NCI-H69 (cell line): ENCODE results near the gene TTC12.
"Not testable (repeated sequence)": the region's sequence is repeated elsewhere in the genome, so short reads cannot be mapped to it uniquely, and the experiment has no call there.

Experiments
- DNase-seq: peaks from one replicate; lab custom pipeline; 2025; lab: John Stamatoyannopoulos, UW

The TTC12 gene

DNA sequence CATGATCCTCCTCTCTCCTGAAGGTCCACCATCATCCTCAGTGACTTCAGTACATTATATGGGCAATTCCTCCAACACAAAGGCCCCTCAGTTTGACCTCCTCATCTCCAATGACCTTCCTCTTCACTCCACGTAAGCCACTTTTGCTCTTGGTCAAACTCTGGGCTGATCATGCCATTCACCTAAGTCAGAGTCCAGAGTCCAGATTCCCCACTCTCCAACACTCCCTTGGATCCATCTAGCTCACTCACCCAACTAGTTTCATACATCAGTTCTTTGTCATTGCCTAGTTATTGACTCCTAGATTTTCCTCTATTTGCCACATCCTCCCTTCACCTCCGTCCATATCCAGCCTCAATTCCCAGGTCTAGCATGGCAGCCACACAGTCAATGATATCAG lies 30.5 kb upstream of the TTC12 start:
- no peak for DNase-seq

DNA sequence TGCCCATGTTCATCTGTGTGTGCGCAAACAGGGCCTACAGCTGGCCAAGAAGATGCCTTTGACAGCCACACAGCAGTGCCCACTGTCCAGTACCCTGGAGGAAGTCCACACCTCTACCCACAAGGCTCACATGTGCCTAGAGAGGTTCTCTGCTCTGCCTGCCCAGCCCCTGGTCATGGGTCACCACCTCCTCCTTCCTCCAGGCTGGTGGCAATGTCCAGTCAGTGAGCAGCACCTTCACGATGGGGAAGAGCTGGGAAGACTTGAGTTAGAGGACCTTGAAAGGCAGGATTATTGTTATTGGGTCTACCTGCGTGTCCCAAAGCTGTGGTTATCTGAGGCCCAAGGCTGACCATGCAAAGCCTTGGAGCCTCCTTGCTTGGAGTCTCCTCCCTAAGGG lies 28.4 kb upstream of the TTC12 start:
- no peak for DNase-seq

DNA sequence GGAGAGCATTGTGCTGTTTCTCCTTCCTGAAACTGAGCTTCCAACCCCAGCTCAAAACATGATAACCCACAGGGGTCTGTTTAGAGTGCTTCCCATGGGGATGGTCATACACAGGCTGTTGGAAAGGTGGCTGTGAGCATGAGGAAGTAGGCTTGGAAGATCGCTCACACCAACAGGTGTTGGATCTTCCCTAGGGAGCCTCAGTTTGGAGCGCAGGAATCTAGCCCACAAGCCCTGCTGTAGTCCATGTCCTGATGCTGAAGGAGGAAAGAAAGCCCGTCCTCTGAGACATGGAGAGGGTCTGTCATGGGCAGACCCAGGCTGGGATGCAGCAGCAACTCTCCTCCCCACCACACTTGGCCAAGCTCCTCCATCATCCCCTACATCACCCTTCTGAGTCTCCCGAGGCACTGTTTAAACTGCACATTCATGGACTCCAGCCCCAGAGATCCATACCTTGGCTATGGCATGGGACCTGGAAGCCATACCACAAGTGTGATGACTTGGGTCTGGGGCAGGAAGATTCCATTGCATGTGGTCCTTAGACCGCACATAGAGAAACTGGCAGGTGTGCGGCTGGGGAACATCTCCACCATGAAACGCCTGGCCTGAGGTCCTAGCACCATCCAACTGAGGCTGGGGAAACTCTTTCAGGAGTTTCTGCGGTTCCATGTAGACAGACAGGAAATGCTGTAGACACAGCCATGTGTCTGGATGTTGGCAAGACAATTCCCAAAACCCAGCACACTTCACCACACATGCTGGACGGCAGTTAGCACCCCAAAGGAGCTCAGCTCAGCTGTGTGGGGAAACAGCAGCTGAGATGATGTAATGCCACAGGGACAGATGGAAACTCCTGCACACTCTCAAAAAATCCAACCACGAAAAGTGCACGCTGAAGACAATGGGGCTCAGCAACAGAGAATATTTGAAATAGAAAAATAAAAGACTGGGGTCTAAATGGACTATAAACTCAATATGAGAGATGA lies 27.6 kb upstream of the TTC12 start:
- peak; percentile 36 for DNase-seq

DNA sequence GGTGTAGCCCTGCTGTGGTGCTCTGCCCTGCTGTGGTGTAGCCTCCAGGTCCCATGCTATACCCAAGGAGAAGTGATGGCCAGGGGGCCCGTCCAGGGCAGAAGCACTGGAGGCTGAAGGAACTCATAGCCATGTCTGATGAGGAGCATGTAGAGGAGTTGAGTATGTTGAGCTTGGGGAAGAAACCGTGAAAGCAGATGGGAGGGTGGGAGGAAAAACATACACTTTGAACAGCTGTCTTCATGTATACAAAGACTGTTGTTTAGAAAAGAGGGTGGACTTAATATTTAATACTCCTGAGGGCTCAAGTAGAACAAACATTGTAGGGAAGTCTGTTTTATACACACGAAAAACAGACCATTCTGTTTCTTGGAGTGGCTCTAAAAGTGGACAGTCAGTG lies 26.6 kb upstream of the TTC12 start:
- DNase-seq = peak; percentile 43

DNA sequence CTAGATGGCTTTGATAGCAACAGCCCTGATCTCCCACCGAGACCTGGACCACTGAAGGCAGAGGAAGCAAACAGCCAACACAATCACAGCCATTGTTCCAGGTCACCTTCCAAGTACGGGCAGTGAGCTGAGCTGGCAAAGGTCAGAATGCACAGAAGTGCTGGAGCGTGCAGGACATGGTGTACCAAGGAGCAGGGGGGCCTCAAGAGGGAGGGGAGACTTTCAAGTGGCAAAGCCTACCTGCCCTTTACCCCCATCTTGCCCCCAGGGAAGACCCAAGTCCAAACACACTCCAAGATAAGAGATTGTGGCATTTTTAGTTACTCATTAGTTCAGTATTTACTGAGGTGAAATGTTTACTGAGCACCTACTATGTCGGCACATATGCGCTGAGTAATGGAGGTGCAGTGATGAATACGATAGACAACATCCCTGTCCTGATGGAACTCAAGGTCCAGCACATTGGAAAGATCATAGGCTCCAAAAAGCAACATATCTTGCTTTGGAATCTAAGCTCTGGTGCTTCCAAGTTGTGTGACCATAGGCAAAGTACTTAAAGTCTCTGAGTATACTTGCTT lies 26.0 kb upstream of the TTC12 start:
- no peak for DNase-seq

DNA sequence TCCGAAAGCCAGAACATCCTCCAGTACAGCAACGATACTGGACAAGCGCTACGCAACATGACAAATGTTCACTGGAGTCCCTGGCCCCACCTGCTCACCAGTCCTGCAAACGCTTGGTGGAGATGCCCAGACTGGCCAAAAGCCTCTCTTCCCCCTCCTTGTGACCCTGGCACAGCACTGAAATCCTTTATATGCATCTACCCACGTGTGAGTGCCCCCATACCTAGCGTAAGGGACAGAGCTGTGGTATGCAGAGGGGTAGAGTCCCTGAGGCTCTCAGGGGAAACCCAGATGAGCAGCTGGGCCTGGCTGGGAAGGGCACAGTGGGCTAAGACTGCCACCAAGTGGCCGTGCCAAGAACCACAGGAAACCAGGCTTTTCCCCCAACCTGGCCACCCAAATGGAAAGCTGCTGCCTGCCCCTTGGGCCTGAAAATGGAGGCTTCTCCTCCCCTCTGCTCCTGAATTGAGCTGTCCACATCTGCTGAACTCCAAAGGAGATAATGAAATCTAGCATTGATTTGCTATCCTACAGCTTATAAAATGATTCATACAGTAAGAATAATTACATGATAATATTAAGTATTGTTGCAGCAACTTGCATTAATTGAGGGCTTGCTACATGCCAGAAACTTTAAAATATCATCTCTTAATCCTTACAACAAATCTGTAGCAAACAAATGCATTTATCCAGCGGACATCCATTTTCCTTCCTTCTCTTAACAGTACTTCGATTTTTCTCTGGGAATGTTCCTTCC lies 24.8 kb upstream of the TTC12 start:
- peak; percentile 83 for DNase-seq

DNA sequence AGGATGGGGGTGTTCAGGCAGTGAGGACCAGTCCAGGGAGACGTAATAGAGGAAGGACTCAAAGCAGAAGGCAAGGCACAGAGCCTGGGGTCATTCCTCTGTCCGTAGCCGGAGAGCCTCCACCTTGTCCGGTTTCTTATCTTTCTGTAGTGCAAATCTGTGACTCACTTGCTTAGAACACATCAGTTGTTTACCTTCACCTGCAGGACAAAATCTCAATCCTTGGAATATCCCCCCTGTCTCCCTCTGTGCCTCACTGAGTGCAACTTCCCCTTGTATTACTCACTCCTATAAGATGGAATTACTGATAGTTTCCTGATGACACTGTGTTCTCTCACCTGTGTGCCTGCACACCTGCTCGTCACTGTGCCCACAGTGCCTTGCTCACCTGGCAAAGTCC lies 20.4 kb upstream of the TTC12 start:
- no peak for DNase-seq

DNA sequence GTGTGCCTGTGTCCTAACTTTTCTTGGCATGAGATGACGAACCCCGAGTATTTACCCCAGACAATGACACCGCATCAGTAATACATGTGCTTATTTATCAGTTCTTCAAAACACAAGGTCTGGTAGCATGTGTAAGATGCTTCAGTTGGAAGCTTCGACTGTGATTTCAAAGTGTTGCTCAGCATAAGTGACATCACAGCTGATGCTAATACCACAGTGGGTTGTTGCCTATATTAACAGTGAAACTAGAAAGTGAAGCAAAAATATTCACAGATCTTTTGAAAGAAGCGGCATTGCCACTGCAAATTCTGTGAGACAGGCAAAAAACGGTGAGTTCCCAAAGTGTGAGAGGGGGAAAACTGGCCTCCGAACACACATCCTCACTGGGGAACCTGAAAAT lies 18.4 kb upstream of the TTC12 start:
- DNase-seq = no peak

DNA sequence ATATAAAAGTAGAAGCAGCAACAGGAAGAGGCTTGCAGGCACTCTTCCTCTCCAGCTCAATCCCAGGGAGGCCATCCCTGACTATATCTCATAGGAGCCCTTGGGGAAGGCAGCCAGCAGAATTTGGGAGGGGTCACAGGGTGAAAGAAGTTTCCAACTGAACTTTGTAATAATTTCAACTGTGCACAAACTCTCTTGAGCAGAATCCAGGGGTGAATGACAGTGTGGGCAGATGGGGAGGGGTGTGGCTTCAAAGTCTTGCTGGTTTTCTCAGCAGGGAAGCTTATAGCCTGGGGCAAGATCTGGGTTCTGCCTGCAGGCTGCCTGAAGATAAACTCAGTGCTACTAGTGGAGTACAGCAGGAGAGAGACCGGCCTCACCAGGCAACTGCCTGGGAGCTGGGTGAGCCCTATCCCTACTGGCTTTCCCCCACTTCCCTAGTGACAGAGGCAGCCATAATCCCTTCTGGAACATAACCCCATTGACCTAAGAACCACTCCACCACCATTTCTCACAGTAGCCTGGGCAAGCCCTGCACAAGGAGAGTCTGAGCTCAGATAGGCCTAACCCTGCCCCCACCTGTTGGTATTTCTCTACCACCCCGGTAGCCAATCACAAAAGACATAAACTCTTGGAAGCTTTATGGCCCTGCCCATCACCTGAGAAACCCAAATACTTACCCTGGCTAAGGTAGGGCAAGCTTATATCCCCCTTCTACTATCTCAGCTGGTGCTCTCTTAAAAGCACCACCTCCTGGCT lies 17.8 kb upstream of the TTC12 start:
- DNase-seq = peak; percentile 84

DNA sequence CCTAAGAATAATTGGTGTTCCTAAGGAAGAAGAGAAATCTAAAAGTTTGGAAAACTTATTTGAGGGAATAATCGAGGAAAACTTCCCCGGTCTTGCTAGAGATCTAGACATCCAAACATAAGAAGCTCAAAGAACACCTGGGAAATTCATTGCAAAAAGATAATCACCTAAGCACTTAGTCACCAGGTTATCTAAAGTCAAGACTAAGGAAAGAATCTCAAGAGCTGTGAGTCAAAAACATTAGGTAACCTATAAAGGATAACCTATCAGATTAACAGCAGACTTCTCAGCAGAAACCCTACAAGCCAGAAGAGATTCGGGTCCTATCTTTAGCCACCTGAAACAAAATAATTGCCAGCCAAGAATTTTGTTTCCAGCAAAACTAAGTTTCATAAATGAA lies 15.9 kb upstream of the TTC12 start:
- DNase-seq = not testable (repeated sequence)

DNA sequence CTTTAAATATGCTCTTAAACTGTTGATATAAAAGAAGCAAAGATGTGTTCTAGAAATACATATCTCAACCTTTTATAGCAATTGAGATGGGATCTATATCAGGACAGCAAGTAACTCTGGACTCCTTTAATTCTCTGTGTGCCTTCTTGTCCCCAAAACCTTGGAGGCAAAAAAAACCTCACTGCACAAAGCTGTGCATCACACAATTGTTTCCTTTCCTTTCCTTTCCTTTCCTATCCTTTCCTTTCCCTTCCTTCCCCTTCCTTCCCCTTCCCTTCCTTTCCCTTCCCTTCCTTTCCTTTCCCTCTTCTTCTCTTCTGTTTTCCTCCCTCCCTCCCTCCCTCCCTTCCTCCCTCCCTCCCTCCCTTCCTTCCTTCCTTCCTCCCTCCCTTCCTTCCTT lies 9.5 kb upstream of the TTC12 start:
- no peak for DNase-seq

DNA sequence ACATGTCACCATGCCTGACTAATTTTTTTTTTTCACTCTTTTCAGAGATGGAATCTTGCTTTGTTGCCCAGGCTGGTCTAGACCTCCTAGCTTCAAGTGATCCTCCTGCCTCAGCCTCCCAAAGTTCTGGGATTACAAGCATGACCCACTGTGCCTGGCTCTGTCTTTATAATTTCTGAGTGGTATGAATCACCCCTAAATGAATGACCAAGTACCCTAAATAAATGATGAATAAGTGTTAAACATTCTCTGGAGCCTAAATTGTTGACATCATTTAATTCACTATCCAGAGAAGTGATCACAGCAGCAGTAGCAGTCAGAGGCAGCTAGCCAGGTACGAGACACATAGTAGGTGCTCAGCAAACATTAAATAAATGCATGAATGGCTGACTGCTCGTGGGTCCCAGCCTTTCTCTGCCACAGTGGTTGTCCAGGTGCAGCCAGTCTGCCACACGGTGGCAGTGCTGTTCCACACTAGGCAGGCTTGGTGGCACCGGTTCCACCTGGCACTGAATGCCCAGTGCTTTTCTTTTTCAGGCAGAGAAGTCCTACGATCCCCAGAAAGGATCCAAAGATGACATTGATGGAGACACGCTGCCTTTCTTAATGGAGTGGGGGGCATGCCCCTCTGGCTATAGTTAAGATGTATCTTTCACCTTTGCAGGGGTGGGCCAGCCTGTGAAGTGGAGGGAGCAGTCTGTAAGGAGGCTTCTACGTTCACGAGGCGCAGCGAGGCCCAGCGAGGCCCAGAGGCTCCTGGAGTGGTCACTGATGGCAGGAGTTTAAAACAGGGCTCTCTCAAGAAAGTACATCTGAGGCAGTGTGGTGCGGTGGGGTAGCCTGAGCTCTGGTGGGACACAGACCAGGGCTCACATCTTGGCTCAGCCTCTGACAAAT lies 8.7 kb upstream of the TTC12 start:
- peak; percentile 91 for DNase-seq

DNA sequence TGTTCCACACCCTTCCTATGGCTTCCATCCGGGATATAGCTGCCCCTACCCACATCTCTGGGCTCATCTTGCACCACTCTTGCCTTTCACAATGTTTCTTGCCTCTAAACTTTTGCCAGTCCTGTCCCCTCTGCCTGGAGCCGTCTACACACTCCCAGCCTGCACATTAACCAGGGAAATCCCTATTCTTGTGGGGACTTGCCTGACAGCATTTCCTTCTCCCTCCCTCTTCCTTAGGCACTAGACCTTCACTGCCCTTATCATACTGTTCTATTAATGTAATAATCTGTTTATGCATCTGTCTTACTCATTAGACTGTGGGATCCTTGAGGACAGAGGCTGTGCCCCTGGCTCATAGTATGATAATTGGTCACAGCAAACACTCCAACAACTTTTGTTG lies 5.8 kb upstream of the TTC12 start:
- DNase-seq = no peak

DNA sequence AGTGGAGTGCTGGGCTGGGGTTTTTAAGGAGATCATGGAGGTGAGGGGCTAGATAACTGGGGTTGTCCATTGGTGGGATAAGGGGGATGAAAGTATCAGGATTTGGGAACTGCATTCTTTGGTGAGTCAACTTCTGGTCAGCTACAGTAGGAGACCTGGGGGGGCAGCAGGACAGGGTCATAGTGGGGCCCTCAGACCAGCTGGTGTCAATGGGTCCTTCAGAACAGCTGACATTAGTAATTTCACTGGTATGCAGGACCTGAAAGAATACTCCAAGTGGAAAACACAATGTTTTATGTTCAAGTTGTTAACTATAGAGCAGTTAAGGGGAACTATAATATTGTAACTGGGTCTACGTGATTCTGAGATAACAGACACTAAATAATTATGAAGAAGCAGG lies 2.8 kb upstream of the TTC12 start:
- no peak for DNase-seq

DNA sequence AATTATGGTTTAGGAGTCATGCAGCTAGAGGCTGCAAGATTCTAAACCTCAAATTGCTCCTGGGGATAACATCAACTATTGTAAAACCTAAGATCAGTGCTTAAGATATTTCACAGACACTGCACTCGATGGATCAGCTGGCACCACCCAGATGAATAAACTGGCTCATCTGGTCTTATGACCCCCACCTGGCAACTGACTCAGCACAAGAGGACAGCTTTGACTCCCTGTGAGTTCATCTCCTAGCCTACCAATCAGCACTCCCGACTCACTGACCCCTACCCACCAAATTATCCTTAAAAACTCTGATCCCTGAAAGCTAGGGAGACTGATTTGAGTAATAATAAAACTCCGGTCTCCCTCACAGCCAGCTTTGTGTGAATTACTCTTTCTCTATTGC lies 782 bp upstream of the TTC12 start:
- DNase-seq = peak; percentile 25

DNA sequence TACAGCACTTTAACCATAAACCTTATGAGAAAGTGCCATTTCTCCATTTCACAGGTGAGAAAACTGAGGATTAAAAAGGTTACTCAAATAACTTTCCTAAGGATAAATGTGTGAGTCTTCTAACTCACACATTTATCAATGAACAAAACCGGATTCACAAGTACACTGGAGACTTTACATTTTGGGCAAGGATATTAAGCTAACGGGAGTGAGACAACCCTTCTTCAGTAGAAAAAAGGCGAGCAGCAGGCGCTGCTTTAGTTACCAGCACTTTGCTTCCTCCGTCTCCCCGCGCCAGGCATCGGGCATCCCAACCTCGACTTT lies 356 bp upstream of the TTC12 start:
- DNase-seq = no peak

DNA sequence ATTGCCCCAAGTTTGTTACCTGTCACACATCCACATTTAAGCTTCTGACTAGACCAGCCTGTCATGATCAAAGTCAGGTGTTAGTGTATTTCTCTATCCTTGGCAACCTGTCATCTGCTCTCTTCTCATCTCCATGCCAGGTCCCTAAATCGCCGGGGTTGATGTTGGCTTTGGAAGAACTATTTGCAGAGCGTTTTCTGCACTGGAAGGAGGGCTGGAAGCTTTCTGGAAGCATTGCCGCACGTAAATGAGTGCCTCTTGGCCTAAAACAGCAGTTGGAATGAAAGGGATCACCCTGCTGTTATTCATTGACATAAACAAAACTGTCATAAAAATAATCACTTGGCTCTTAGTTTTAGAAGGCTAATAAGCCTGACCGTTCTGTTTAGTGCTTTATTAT lies 1.4 kb downstream of the TTC12 start:
- peak; percentile 79 for DNase-seq

DNA sequence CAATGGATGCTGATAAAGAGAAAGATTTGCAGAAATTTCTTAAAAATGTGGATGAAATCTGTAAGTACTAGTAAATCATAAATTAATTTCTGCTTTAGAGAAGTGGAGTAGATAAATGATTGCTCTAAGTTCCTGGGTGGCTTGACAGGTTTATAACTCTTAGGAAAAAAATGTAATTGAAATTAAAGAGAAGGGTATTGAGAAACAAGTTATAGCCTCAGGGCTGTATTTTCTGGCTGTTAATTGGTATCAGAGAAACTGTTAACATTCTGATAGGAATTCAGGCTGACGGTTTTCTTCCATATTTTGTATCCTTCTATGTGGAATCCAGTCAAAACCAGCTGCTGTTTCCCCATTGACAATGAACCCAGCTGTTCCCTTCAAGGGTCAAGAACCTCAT lies 1.9 kb downstream of the TTC12 start:
- peak; percentile 84 for DNase-seq

DNA sequence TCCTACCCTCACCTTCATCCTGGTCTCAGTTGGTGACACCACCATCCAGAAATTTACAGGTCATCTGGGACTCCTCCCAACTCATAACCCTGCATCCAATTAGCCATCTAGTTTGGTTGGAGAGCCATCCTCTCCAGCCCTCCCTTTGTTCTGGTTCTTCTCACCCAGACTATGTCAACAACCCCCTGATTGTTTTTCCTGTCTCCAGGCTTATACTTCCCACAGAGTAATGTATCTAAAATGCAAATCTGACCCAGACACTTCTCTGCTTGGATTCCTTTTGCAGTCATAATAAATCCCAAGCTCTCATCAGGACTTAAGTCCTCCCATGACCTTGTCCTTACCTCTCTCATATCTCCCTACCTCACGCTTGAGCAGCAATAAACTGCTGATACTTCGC lies 3.0 kb downstream of the TTC12 start:
- peak; percentile 99 for DNase-seq

DNA sequence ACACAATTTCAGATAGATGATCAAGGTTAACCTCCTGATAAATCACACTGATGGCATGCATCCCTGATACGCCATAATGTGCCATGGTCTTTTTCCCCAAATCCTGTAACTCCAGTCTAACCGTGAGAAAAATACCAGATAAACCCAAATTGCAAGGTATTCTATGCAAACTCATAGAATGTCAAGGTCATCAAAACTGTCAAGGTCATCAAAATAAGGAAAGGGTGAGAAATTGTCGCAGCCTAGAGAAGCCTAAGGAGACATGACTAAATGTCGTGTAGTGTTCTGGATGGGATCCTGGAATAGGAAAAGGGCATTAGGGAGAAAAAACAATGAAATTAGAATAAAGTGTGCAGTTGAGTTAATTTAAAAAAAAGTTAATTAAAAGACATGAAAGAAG lies 4.7 kb downstream of the TTC12 start:
- no peak for DNase-seq

DNA sequence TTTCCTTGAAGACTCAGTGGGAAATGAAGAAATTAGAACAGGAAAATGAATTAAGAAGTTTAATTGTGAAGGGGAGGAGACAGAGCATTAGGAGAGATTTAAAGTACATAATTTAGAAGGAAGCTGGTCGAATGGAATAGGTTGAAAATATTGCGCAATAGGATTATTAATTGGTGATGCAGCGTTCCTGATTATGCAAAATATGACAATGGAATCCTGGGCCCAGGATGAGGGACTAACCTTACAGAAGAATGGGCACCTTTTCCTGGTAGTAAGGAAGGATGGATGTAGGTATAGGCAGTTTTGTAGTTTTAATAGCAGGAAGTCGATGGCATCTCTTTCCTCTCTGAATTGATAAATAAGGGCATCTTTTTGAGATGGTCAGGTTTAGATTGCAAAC lies 7.8 kb downstream of the TTC12 start:
- no peak for DNase-seq
